D721Med (cell line): ENCODE results near the gene QPRT.
"Not testable (repeated sequence)": the region's sequence is repeated elsewhere in the genome, so short reads cannot be mapped to it uniquely, and the experiment has no call there.

Experiments used
- DNase-seq: peaks from one replicate; pipeline ENCODE4 v3.0.0; 2011; ENCODE audit warnings: low spot score; ENCODE audit not compliant: insufficient read length
- FAIRE-seq: peaks from 2 replicates; lab custom pipeline; 2011; peaks lifted over from hg19 to GRCh38; lab: Jason Lieb, UNC
- CTCF ChIP-seq: IDR thresholded peaks from 2 replicates; pipeline ENCODE4 v1.5.1; 2012; ENCODE audit warnings: mild to moderate bottlenecking, control low read depth; ENCODE audit not compliant: insufficient read depth; ENCODE audit errors: missing control alignments

The QPRT gene

GRCh38 chr16:29717113-29717512 lies 38.1 kb downstream of the QPRT start:
- FAIRE-seq (no peak), DNase-seq (no peak)
- TF ChIP-seq CTCF = no peak

DNA sequence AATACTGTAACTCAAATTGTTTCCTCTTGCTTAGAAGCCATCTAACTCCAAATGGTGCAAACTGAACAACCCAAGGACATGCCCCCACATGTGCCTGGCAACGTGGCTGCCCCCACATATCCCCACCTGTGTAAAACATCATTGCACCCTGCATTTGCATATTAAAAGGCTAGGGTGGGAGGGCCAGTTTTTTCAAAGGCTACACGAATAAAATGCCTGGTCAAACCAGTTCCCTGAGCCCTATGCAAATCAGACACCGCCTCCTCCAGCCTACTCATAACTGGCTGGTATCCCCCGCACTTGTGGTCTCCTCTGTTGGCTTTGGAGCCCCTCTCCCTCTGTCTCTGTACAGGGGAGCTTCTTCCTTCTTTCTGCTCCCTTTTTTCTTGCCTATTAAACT lies 40.1 kb downstream of the QPRT start:
- DNase-seq (no peak), FAIRE-seq (no peak)
- no peak for TF ChIP-seq CTCF

DNA sequence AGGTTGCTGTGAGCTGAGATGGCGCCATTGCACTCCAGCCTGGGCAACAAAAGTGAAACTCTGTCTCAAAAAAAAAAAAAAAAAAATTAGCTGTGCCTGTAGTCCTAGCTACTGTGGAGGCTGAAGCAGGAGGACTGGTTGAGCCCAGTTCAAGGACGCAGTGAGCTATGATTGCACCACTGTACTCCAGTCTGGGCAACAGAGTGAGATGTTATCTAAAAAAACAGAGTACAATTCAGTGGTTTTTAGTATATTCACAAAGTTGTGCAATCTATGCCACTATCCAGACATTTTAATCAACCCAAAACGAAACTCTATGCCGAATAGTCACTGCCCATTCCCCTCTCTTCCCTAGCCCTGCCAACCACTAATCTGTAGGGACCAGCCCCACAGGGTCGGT lies 41.7 kb downstream of the QPRT start:
- no peak for DNase-seq
- no peak for TF ChIP-seq CTCF
- no peak for FAIRE-seq

GRCh38 chr16:29721167-29721879 lies 42.3 kb downstream of the QPRT start:
- TF ChIP-seq CTCF = peak; percentile 70
- DNase-seq, FAIRE-seq: not testable (repeated sequence)

- DNase-seq (no peak), FAIRE-seq (no peak)
- TF ChIP-seq CTCF = no peak
Measured at GRCh38 chr16:29726845-29727377, 47.9 kb downstream of the QPRT start.

- no peak for TF ChIP-seq CTCF
- DNase-seq (no peak), FAIRE-seq (no peak)
Measured at GRCh38 chr16:29727452-29727851, 48.5 kb downstream of the QPRT start.

GRCh38 chr16:29729116-29729521 lies 50.1 kb downstream of the QPRT start:
- peak; percentile 73 for TF ChIP-seq CTCF
- FAIRE-seq = no peak
- peak; percentile 45 for DNase-seq
